HL-60 (cell line): ENCODE results near the gene MUSK.

ENCODE experiments used
- DNase-seq, 2 experiments: peaks; one replicate each; pipeline ENCODE4 v3.0.0-alpha.2; 2010 to 2020; ENCODE audit warnings: low read depth in 1 of 2, low spot score in 1 of 2
- H3K27ac ChIP-seq: fragments of 250-450 bp; sonication (Bioruptor Pico); replicated peaks from 2 replicates; pipeline ENCODE4 v1.5.1; 2020; ENCODE audit warnings: mild to moderate bottlenecking, moderate library complexity
- H3K27me3 ChIP-seq: fragments of 250-450 bp; sonication (Bioruptor Pico); 2 replicates; pipeline ENCODE4 v1.5.1; 2021; ENCODE audit warnings: mild to moderate bottlenecking, moderate library complexity; ENCODE audit not compliant: insufficient read depth, poor library complexity, severe bottlenecking
- H3K4me3 ChIP-seq: replicated peaks from 2 replicates; pipeline ENCODE4 v1.5.1; 2011; ENCODE audit warnings: mild to moderate bottlenecking, control low read depth, low read length; ENCODE audit not compliant: insufficient read depth
- CTCF ChIP-seq: IDR thresholded peaks from one replicate; pipeline ENCODE4 v1.5.1; 2011; ENCODE audit warnings: low read length, control low read depth, inconsistent platforms; ENCODE audit not compliant: insufficient read depth
- GABPA ChIP-seq: IDR thresholded peaks from 2 replicates; pipeline ENCODE4 v1.6.1; 2012; ENCODE audit warnings: low read depth
- POLR2AphosphoS5 ChIP-seq: IDR thresholded peaks from 2 replicates; pipeline ENCODE4 v1.6.1; 2012; ENCODE audit warnings: low read depth
- REST ChIP-seq: IDR thresholded peaks from 2 replicates; pipeline ENCODE4 v1.6.1; 2012; ENCODE audit warnings: low read depth; ENCODE audit not compliant: insufficient replicate concordance
- SPI1 ChIP-seq: IDR thresholded peaks from 2 replicates; pipeline ENCODE4 v1.6.1; 2012; ENCODE audit warnings: low read depth, mild to moderate bottlenecking, borderline replicate concordance

Gene MUSK

GRCh38 chr9:110769667-110770066, 101.1 kb downstream of the MUSK start:
- no peak for DNase-seq
- H3K27me3 ChIP-seq, result no peaks in the 10 kb centered on the region
- H3K4me3 ChIP-seq, result no peak overlapping the region
- H3K27ac ChIP-seq, result no peak overlapping the region
- no peak for TF ChIP-seq POLR2AphosphoS5
- no peak for TF ChIP-seq SPI1
- no peak for TF ChIP-seq GABPA
- TF ChIP-seq CTCF, result no peak

GRCh38 chr9:110775724-110776123, 107.1 kb downstream of the MUSK start:
- TF ChIP-seq REST, result no peak
- no peak for TF ChIP-seq POLR2AphosphoS5
- no peak for TF ChIP-seq SPI1
- TF ChIP-seq CTCF, result no peak
- TF ChIP-seq GABPA, result no peak
- DNase-seq, result no peak
- H3K27me3 ChIP-seq, result no peaks in the 10 kb centered on the region
- H3K27ac ChIP-seq, result no peak overlapping the region
- no peak overlapping the region for H3K4me3 ChIP-seq

GRCh38 chr9:110776221-110776620, 107.6 kb downstream of the MUSK start:
- Histone ChIP-seq H3K27me3 (no peaks in the 10 kb centered on the region), H3K4me3 (no peak overlapping the region)

More at GRCh38 chr9:110776221-110776620, 107.6 kb downstream of the MUSK start:
- DNase-seq, result no peak
- no peak overlapping the region for H3K27ac ChIP-seq
- no peak for TF ChIP-seq REST
- no peak for TF ChIP-seq GABPA
- no peak for TF ChIP-seq CTCF
- TF ChIP-seq POLR2AphosphoS5, result no peak
- TF ChIP-seq SPI1, result no peak
